ENCODE data around the gene TNNC2. TPM values are rescaled to one million over a fixed set of nuclear protein-coding genes. Genes with fewer than 3 reads are reported as not detected.
A peak's percentile ranks its signal among the peaks of the same experiment; 100 is the strongest.

Gene TNNC2
- total RNA-seq, 2 experiments from 2014 or later: not detected

DNA sequence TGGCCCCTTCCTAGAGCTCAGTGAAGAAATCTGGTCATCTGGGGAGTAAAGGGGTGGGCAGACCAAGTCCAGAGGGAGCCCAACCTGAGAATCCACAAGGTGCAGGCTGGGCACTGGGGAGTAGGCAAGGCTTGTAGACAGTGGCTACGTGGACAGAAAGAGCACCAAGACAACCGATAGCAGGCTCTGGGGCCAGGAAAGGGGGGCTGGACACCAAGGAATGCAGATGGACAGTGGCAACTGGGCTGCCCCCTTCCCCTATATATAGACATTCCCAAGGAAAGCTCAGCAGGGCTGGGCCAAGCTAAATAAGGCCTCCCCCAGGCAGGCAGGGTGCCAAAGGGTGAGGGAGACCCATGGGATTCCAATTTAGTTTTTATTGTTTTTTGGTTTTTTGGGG lies 1.5 kb upstream of the TNNC2 start:
- Mint-ChIP-seq H3K4me1 (ENCODE audit: low read depth) (peaks cover 16% of the 10 kb centered on the region), H3K4me3 (no peak overlapping the region), H3K27me3 (ENCODE audit: low read depth) (peaks cover 11% of the 10 kb centered on the region), H3K36me3 (ENCODE audit: low read depth) (no peaks in the 10 kb centered on the region), H3K27ac (no peak overlapping the region), H3K9me3 (no peaks in the 10 kb centered on the region)
- CTCF ChIA-PET: interaction anchor here (0.6 to 1.4 kb wide), 3 partner anchors 22 to 105 kb away, joined by 3 to 7 read pairs (median 3); no protein-coding TSS in a partner anchor
- intact Hi-C loops (cut with micrococcal nuclease): no loop called here
- no peak for DNase-seq

DNA sequence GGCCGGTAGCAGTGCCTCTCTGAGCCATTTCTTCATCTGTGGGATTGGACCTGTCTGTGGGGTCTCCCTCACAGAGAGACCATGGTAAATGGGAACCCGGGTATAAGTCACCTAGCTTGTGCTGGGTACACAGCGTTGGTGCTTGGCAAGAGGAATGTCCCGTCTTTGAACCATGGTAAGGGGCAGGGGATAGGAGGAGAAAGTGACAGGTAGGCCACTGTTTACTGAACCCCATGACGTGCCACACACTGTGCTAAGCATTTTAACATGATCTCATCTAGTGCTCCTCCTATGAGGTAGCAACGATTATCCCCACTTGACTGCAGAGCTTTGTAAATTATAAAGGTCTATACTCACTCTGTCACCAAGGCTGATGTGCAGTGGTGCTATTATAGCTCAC lies 600 bp upstream of the TNNC2 start:
- no peak overlapping the region for H3K4me3 Mint-ChIP-seq
- no peak overlapping the region for H3K27ac Mint-ChIP-seq
- DNase-seq: no peak
- CTCF ChIA-PET: interaction anchor here (0.6 to 1.4 kb wide), 2 partner anchors 21 to 28 kb away, joined by 3 to 7 read pairs; no protein-coding TSS in a partner anchor
- H3K36me3 Mint-ChIP-seq (ENCODE audit: low read depth): no peaks in the 10 kb centered on the region
- H3K4me1 Mint-ChIP-seq (ENCODE audit: low read depth): peaks cover 13% of the 10 kb centered on the region
- intact Hi-C loops (cut with micrococcal nuclease): no loop called here
- H3K9me3 Mint-ChIP-seq: no peaks in the 10 kb centered on the region
- H3K27me3 Mint-ChIP-seq (ENCODE audit: low read depth): peaks cover 20% of the 10 kb centered on the region

DNA sequence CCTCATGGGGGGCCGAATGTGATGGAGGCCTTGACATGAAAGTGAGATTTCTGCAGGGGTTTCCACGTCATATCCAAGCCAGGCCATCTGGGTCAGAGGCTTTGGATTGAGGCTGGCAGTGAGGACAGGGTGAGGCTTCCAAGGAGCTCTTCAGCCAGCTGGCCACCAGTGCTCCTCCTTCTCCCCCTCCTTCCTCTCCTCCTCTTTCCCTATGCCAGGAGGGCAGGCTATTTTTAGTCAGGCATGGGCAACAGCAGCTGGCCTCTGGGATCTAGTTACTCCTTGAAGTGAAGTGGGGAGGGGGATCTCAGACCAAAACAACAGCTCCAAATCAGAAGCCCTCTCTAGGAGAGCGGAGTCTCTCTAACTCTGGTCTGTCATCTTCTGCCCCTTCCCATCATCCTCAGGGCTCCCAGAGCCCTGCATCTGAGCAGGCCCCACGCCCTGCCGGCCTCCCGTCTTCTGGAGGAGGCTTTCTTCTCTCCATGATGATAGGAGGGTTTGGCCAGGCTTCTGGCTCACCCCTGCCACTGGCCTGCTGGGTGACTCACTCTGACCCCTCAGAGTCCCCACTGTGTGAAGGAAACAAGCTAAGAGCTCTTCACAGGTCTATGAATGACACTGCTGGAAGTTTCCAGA lies 612 bp downstream of the TNNC2 start:
- CTCF ChIA-PET: interaction anchor here (3.1 kb wide), 1 partner anchor 135 kb away, joined by 22 read pairs; no protein-coding TSS in a partner anchor
- no peaks in the 10 kb centered on the region for H3K36me3 Mint-ChIP-seq (ENCODE audit: low read depth)
- no peak overlapping the region for H3K27ac Mint-ChIP-seq

DNA sequence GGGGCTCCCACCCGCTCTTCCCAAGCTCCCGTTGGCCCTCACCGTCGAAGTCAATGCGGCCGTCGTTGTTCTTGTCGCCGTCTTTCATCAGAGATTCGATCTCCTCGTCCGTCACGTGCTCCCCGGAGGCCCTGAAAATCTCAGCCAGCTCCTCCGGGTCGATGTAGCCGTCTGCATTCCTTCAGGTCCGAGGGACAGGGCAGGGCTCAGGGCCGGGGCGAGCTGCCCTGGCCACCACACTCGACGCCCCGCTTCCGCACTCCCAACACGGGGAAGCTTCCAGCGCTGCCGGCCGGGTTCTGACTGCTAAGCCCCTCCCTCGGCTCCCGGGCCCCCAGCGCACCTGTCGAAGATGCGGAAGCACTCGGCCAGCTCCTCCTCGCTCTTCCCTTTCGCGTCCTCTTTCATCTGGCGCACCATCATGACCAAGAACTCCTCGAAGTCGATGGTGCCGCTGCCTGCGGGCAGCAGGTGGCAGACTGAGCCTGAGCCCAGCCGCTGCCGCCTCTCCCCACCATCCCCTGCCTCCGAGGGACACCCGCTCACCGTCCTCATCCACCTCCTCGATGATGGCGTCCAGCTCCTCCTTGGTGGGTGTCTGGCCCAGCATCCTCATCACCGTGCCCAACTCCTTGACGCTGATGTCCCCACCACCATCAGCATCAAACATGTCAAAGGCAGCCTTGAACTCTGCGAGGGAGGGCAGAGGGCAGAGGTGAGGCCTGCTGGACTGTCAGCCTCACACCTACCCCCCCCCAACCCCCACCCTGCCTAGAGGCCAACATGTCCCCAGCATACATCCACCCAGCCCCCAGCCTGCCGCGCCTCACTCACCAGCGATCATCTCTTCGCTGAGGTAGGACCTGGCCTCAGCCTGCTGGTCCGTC lies 2.9 kb downstream of the TNNC2 start:
- Mint-ChIP-seq H3K27me3 (ENCODE audit: low read depth) (peaks cover 35% of the 10 kb centered on the region), H3K36me3 (ENCODE audit: low read depth) (no peaks in the 10 kb centered on the region), H3K9me3 (no peaks in the 10 kb centered on the region), H3K27ac (no peak overlapping the region), H3K4me3 (peak overlapping the region; percentile 67), H3K4me1 (ENCODE audit: low read depth) (peaks cover 13% of the 10 kb centered on the region)
- intact Hi-C loops (cut with micrococcal nuclease): loop anchor here (2.0 kb wide), 2 partner anchors 67 to 139 kb away; partner anchors contain the start of genes CTSA and NEURL2
- CTCF ChIA-PET: interaction anchor here (0.6 to 3.1 kb wide), 15 partner anchors 9 to 351 kb away, joined by 3 to 22 read pairs (median 5); partner anchors contain the start of genes DNTTIP1, SNX21, WFDC3 and ZSWIM1
- peak; percentile 69 for DNase-seq

More for the DNA sequence above, 612 bp downstream of the TNNC2 start:
- intact Hi-C loops (cut with micrococcal nuclease): no loop called here
- Mint-ChIP-seq H3K27me3 (ENCODE audit: low read depth) (peaks cover 30% of the 10 kb centered on the region), H3K4me1 (ENCODE audit: low read depth) (peaks cover 13% of the 10 kb centered on the region), H3K9me3 (no peaks in the 10 kb centered on the region), H3K4me3 (no peak overlapping the region)
- no peak for DNase-seq

DNA sequence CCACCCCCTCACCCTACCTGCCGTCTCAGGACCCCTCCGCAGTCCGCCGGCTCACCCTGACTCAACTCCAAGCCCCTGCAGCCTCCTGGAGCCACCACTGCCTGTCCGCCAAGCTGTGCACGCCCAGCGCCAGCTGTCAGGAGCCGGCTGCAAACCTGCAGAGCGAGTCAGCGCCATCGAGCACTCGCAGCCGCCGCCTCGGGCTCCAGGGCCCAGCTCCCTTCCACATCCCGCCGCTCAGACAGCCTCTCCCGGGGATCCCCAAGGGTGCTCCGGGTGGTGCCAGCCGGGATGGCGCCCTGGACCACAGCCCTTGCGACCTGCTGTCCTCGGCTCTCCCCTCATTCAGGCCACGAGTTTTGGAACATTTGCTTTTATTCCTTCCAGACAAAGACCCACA lies 4.3 kb downstream of the TNNC2 start:
- DNase-seq: no peak
- Mint-ChIP-seq H3K27ac (no peak overlapping the region), H3K36me3 (ENCODE audit: low read depth) (peaks cover 1% of the 10 kb centered on the region), H3K9me3 (no peaks in the 10 kb centered on the region), H3K27me3 (ENCODE audit: low read depth) (peaks cover 35% of the 10 kb centered on the region), H3K4me1 (ENCODE audit: low read depth) (peaks cover 13% of the 10 kb centered on the region), H3K4me3 (no peak overlapping the region)
- CTCF ChIA-PET: interaction anchor here (0.8 to 1.2 kb wide), 3 partner anchors 9 to 98 kb away, joined by 4 read pairs; no protein-coding TSS in a partner anchor
- intact Hi-C loops (cut with micrococcal nuclease): no loop called here

DNA sequence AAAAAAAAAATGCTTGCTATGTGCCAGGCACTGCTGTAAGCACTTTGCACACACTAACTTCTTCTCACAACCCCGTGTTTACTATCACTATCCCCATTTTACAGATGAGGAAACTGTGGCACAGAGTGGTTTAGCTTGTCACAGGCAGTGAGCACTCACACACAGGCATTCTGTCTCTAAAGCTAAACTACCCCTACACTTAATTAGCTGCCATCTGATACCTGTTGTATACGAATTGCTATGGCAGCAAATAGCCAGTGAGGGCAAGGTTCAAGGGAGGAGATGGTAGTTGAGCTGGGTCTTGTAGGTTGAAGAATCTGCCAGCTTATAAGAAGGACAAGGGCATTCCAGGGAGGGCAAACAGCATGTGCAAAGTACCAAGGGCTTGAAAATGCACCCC lies 5.2 kb downstream of the TNNC2 start:
- intact Hi-C loops (cut with micrococcal nuclease): no loop called here
- peaks cover 35% of the 10 kb centered on the region for H3K27me3 Mint-ChIP-seq (ENCODE audit: low read depth)
- no peaks in the 10 kb centered on the region for H3K9me3 Mint-ChIP-seq
- H3K27ac Mint-ChIP-seq: no peak overlapping the region
- CTCF ChIA-PET: interaction anchor here (0.7 to 1.2 kb wide), 3 partner anchors 9 to 191 kb away, joined by 4 read pairs; no protein-coding TSS in a partner anchor
- H3K4me3 Mint-ChIP-seq: no peak overlapping the region
- H3K4me1 Mint-ChIP-seq (ENCODE audit: low read depth): peaks cover 13% of the 10 kb centered on the region
- DNase-seq: no peak
- peaks cover 4% of the 10 kb centered on the region for H3K36me3 Mint-ChIP-seq (ENCODE audit: low read depth)

DNA sequence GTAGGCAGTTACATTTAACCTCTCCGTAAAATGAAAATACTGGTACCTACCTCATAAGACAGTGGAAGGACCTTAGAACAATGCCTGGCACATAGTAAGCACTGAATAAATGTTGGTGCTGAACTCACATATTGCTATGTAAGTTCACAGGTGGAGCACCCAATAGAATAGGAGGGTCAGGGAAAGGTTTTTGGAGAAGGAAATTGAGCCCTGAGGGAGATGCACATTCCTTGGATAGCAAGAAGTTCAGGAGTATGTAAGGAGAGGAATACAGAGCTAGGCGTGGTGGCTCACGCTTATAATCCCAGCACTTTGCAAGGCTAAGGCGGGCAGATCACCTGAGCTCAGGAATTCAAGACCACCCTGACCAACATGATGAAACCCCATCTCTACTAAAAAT lies 7.6 kb downstream of the TNNC2 start:
- Mint-ChIP-seq H3K27me3 (ENCODE audit: low read depth) (peaks cover 33% of the 10 kb centered on the region), H3K4me1 (ENCODE audit: low read depth) (peaks cover 17% of the 10 kb centered on the region), H3K9me3 (no peaks in the 10 kb centered on the region), H3K4me3 (no peak overlapping the region), H3K27ac (no peak overlapping the region), H3K36me3 (ENCODE audit: low read depth) (peaks cover 19% of the 10 kb centered on the region)
- intact Hi-C loops (cut with micrococcal nuclease): no loop called here
- no peak for DNase-seq
- CTCF ChIA-PET: interaction anchor here (0.6 to 1.5 kb wide), 2 partner anchors 21 to 723 kb away, joined by 4 to 5 read pairs; no protein-coding TSS in a partner anchor

DNA sequence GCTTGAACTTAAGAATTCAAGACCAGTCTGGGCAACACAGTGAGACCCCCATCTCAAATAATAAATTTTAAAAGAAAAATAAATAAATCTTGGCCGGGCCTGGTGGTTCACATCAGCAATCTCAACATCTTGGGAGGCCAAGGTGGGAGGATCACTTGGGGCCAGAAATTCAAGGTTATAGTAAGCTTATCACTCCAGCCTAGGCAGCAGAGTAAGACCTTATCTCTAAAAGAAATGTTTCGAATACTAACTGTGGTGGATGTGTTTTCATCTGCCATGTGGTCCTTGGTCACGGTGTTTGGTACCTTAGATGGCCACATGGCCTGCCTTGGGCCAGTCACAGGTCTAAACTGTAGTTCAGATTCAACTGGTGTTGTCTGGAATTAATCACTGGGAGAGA lies 8.9 kb downstream of the TNNC2 start:
- Mint-ChIP-seq H3K27me3 (ENCODE audit: low read depth) (peaks cover 21% of the 10 kb centered on the region), H3K4me1 (ENCODE audit: low read depth) (peaks cover 12% of the 10 kb centered on the region), H3K9me3 (no peaks in the 10 kb centered on the region), H3K36me3 (ENCODE audit: low read depth) (peaks cover 26% of the 10 kb centered on the region), H3K4me3 (no peak overlapping the region), H3K27ac (no peak overlapping the region)
- DNase-seq: no peak
- intact Hi-C loops (cut with micrococcal nuclease): no loop called here
- CTCF ChIA-PET: no interaction called here

DNA sequence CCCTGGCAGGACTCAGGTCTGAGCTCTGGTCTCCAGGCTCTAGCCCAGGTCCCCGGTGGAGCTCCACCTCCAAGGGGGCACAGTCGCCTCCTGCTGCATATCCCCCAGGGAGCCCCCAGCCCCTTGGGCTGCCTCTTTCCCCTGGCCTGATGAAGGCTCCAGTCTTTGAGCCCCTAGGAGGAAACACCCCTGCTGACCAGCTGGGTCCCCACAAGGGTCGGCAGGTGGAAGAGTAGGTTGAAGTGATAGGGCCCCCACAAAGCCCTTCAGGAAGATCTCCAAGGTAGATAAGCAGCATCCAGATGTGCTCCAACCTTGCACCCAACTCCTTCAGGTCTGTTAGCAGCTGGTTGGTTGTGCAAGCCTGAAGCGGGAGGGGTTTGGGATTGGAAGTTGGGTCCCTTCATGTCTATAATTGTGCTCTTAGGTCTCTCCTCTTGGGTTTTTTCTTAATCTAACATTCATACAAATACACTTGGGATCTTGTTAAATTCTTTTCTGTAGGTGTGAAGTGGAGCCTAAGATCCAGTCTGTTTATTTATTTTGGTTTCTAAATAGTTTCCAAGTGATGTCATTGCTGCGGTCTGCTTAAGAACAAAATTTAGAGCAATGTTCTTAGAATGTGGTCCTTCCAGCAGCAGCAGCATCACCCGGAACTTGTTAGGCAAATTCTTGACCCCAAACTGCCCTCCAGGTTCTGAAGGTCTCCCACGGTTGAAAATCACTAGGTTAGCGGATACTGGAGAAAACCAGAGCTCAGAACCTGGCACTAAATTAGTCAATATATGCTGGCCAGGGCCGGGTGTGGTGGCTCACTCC lies 9.5 kb downstream of the TNNC2 start:
- H3K36me3 Mint-ChIP-seq (ENCODE audit: low read depth): peaks cover 32% of the 10 kb centered on the region
- DNase-seq: no peak
- intact Hi-C loops (cut with micrococcal nuclease): no loop called here
- H3K27ac Mint-ChIP-seq: no peak overlapping the region
- H3K27me3 Mint-ChIP-seq (ENCODE audit: low read depth): peaks cover 14% of the 10 kb centered on the region
- no peak overlapping the region for H3K4me3 Mint-ChIP-seq
- CTCF ChIA-PET: interaction anchor here (0.6 to 1.6 kb wide), 2 partner anchors 19 to 82 kb away, joined by 3 read pairs; no protein-coding TSS in a partner anchor
- peaks cover 12% of the 10 kb centered on the region for H3K4me1 Mint-ChIP-seq (ENCODE audit: low read depth)
- no peaks in the 10 kb centered on the region for H3K9me3 Mint-ChIP-seq

DNA sequence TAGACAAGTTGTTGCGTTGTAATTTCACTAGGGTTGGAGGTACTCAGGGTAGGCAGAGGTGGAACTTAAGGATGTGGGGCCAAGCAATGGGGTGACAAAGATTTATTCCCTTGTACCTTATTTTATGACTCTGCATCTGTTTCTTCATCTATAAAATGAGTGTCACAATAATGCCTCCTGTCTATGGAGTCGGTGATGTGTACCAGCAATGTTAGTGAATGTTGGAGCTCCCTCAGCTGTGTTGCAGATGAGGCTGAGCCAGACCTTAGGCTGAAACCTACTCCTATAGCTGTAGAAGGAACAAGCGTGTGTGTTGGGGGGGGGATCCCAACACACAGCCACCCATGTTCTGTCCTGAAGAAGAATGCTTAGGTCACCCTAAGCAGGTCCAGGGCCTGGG lies 10.2 kb downstream of the TNNC2 start:
- peaks cover 16% of the 10 kb centered on the region for H3K4me1 Mint-ChIP-seq (ENCODE audit: low read depth)
- H3K36me3 Mint-ChIP-seq (ENCODE audit: low read depth): peaks cover 35% of the 10 kb centered on the region
- CTCF ChIA-PET: interaction anchor here (0.6 to 1.6 kb wide), 2 partner anchors 18 to 81 kb away, joined by 3 read pairs; no protein-coding TSS in a partner anchor
- DNase-seq: no peak
- no peak overlapping the region for H3K4me3 Mint-ChIP-seq
- H3K9me3 Mint-ChIP-seq: no peaks in the 10 kb centered on the region
- no peak overlapping the region for H3K27ac Mint-ChIP-seq
- intact Hi-C loops (cut with micrococcal nuclease): no loop called here
- H3K27me3 Mint-ChIP-seq (ENCODE audit: low read depth): peaks cover 8% of the 10 kb centered on the region

DNA sequence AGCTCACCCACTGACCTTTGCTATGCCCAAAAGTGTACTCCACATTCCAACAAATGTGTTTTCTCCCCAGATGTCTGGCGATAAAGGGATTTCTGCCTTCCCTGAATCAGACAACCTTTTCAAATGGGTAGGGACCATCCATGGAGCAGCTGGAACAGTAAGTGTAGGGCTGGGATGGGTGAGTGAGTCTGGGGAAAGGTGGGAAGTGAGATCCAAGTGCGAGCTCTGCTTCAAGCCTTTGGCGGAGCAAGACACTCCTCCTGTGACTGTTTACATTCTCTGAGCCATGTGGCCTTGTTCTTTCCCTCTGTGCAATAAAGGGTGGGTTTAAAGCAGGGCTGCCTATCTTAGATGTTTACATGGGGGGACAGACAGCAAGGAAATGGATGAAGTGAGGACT lies 12.8 kb downstream of the TNNC2 start:
- no peaks in the 10 kb centered on the region for H3K27me3 Mint-ChIP-seq (ENCODE audit: low read depth)
- H3K27ac Mint-ChIP-seq: no peak overlapping the region
- DNase-seq: no peak
- H3K9me3 Mint-ChIP-seq: no peaks in the 10 kb centered on the region
- H3K36me3 Mint-ChIP-seq (ENCODE audit: low read depth): peaks cover 50% of the 10 kb centered on the region
- peaks cover 17% of the 10 kb centered on the region for H3K4me1 Mint-ChIP-seq (ENCODE audit: low read depth)
- CTCF ChIA-PET: interaction anchor here (1.4 to 2.3 kb wide), 2 partner anchors 8 to 10 kb away, joined by 4 to 11 read pairs; no protein-coding TSS in a partner anchor
- intact Hi-C loops (cut with micrococcal nuclease): no loop called here
- no peak overlapping the region for H3K4me3 Mint-ChIP-seq

All from activated naive CD4-positive, alpha-beta T cell treated with anti-CD3 and anti-CD28 coated beads for 36 hours (primary cell).